GM12878 (cell line): Measurements from ENCODE around the gene EMC6. TPM values are rescaled to one million over a fixed set of nuclear protein-coding genes. Genes with fewer than 3 reads are reported as not detected.

Experiments
- ATAC-seq: fragments of 200-7000 bp; cut with Tn5 transposase; 3 replicates; pipeline ENCODE4 v1.9.1; 2020; ENCODE audit warnings: mild to moderate bottlenecking, moderate library complexity
- BruUV-seq: library from RNA; stranded (reverse); fragments of 400-500 nt; replicated peaks from 2 replicates; lab custom pipeline; 2021; lab: Mats Ljungman, UMichigan
- CTCF ChIA-PET: fragments of 300-600 bp; sonication (Branson Sonifier 250); formaldehyde crosslinking; extraction: SDS; loops from one replicate; lab custom pipeline; 2021; ENCODE audit warnings: inconsistent platforms; lab: Yijun Ruan, JAX
- POLR2A ChIA-PET: fragments of 350-600 bp; formaldehyde crosslinking; extraction: SDS; loops from one replicate; lab custom pipeline; 2021; ENCODE audit warnings: inconsistent platforms; lab: Charles Lee
- RAD21 ChIA-PET: fragments of 300-600 bp; sonication (Branson Sonifier 250); formaldehyde crosslinking; loops from one replicate; lab custom pipeline; 2023; ENCODE audit warnings: antibody characterized with exemption; ENCODE audit not compliant: unreplicated experiment; lab: Charles Lee
- SMC1A ChIA-PET: fragments of 300-600 bp; sonication (Branson Sonifier 250); formaldehyde crosslinking; loops from one replicate; lab custom pipeline; 2023; ENCODE audit not compliant: unreplicated experiment, uncharacterized antibody; lab: Charles Lee
- DNase-seq: peaks from one replicate; pipeline ENCODE4 v3.0.0-alpha.2; 2011; ENCODE audit warnings: low read depth, low spot score
- FAIRE-seq: peaks from 3 replicates; lab custom pipeline; 2011; peaks lifted over from hg19 to GRCh38; lab: Jason Lieb, UNC
- H2AFZ ChIP-seq: 2 replicates; pipeline ENCODE4 v1.6.0; 2011; ENCODE audit warnings: low read depth, low read length, control low read depth; ENCODE audit not compliant: control insufficient read depth
- H3K27ac ChIP-seq: 2 replicates; pipeline ENCODE4 v1.5.1; 2011; ENCODE audit warnings: control low read depth; ENCODE audit not compliant: control insufficient read depth, insufficient read depth
- H3K27me3 ChIP-seq, 2 experiments: replicated peaks in 1 of 2; 2 replicates each; pipeline versions ENCODE4 v1.6.0 to v1.6.1; 2011; ENCODE audit warnings: low read length in 1 of 2; ENCODE audit not compliant: control insufficient read depth in 2 of 2, insufficient read depth in 2 of 2
- H3K36me3 ChIP-seq, 2 experiments: 2 replicates each; pipeline ENCODE4 v1.5.1; 2011; ENCODE audit warnings: low read length in 1 of 2; ENCODE audit not compliant: control insufficient read depth in 2 of 2, insufficient read depth in 2 of 2
- H3K4me1 ChIP-seq: 2 replicates; pipeline ENCODE4 v1.6.1; 2011; ENCODE audit warnings: mild to moderate bottlenecking, low read length, moderate library complexity, mixed read lengths; ENCODE audit not compliant: control insufficient read depth, insufficient read depth
- H3K4me2 ChIP-seq: 2 replicates; pipeline ENCODE4 v1.6.0; 2011; ENCODE audit warnings: control low read depth; ENCODE audit not compliant: control insufficient read depth, insufficient read depth
- H3K4me3 ChIP-seq: fragments of 200-600 bp; sonication (generic); 2 replicates; pipeline ENCODE4 v1.5.1; 2016
- H3K79me2 ChIP-seq: 2 replicates; pipeline ENCODE4 v1.6.0; 2011; ENCODE audit warnings: low read length; ENCODE audit not compliant: control insufficient read depth, insufficient read depth
- H3K9ac ChIP-seq: 2 replicates; pipeline ENCODE4 v1.8.0; 2011; ENCODE audit warnings: low read length, control low read depth, mixed read lengths; ENCODE audit not compliant: control insufficient read depth, insufficient read depth
- H3K9me3 ChIP-seq: replicated peaks from 3 replicates; pipeline ENCODE4 v1.5.1; 2011; ENCODE audit warnings: mild to moderate bottlenecking, low read length; ENCODE audit not compliant: control insufficient read depth, insufficient read depth
- H4K20me1 ChIP-seq: 2 replicates; pipeline ENCODE4 v1.6.0; 2011; ENCODE audit not compliant: control insufficient read depth, insufficient read depth
- DPF2 ChIP-seq: fragments of 450-650 bp; IDR thresholded peaks from 2 replicates; pipeline ENCODE4 v1.6.1; 2017; ENCODE audit warnings: mild to moderate bottlenecking
- FOXK2 ChIP-seq: fragments of 450-650 bp; IDR thresholded peaks from 2 replicates; pipeline ENCODE4 v1.6.1; 2017; ENCODE audit warnings: mild to moderate bottlenecking, moderate library complexity
- HDAC6 ChIP-seq: fragments of 200-600 bp; sonication (generic); IDR thresholded peaks from one replicate; pipeline ENCODE4 v1.8.0; 2017; ENCODE audit warnings: antibody characterized with exemption; ENCODE audit not compliant: unreplicated experiment
- IKZF2 ChIP-seq, 2 experiments: fragments of 450-650 bp; IDR thresholded peaks; 2 replicates each; pipeline ENCODE4 v1.6.1; 2017; ENCODE audit warnings: mild to moderate bottlenecking in 2 of 2, moderate library complexity in 2 of 2
- MTA2 ChIP-seq: fragments of 450-650 bp; IDR thresholded peaks from 2 replicates; pipeline ENCODE4 v1.6.1; 2016; ENCODE audit warnings: low read depth, mild to moderate bottlenecking, moderate library complexity
- MXI1 ChIP-seq: fragments of 150-350 bp; IDR thresholded peaks from 2 replicates; pipeline ENCODE4 v1.6.1; 2011; ENCODE audit warnings: low read depth, mild to moderate bottlenecking, inconsistent platforms, low read length, improper control_type of control experiment
- NRF1 ChIP-seq: conservative IDR thresholded peaks from 2 replicates; pipeline ENCODE4 v1.6.1; 2011; ENCODE audit warnings: mild to moderate bottlenecking, low read depth, low read length, improper control_type of control experiment
- SPI1 ChIP-seq: IDR thresholded peaks from 2 replicates; pipeline ENCODE4 v1.6.1; 2011; ENCODE audit warnings: low read depth, mild to moderate bottlenecking, low read length, moderate library complexity, borderline replicate concordance; ENCODE audit not compliant: insufficient read depth
- ZNF217 ChIP-seq: fragments of 450-650 bp; IDR thresholded peaks from 2 replicates; pipeline ENCODE4 v1.6.1; 2017; ENCODE audit warnings: antibody characterized with exemption, mild to moderate bottlenecking
- WGBS: methylation state at CpG from one replicate; pipeline ENCODE4 v1.1.6; 2016; ENCODE audit warnings: low lambda C conversion rate; ENCODE audit not compliant: insufficient replicate concordance, insufficient coverage; ENCODE audit errors: missing lambda C conversion rate; 5-methylcytosine and 5-hydroxymethylcytosine counted together
- in situ Hi-C: fragments of 300-500 bp; cut with MboI; formaldehyde crosslinking; loops from 9 replicates; pipeline ENCODE4 v1.14.3; 2018; ENCODE audit warnings: mixed read lengths
- intact Hi-C: fragments of 100-400 bp; cut with micrococcal nuclease; formaldehyde crosslinking; loops from one replicate; pipeline ENCODE4 v1.14.2; 2022; ENCODE audit not compliant: unreplicated experiment
- polyA plus RNA-seq, 11 experiments: library from polyadenylated mRNA; depleted of rRNA in 4 of 11; unstranded in 6 of 11; stranded (reverse) in 5 of 11; fragments of >200 nt; fragmentation: Nextera tagmentation in 4 of 11; fragmentation: Illumina TruSeq in 1 of 11; extraction: Ambion mirVana in 4 of 11; extraction: Trizol in 1 of 11; gene quantifications; 1 replicate in 1 of 11; 2 replicates in 10 of 11; pipeline versions ENCODE4 v1.2.1 to v1.2.3, GENCODE V29; 2011 to 2016; ENCODE audit warnings: inconsistent platforms in 2 of 11, missing spikeins in 2 of 11, low read depth in 1 of 11
- total RNA-seq, 4 experiments: library from RNA; depleted of rRNA in 3 of 4; stranded (reverse); fragments of >200 nt in 3 of 4; fragmentation: Illumina TruSeq in 1 of 4; extraction: Trizol in 1 of 4; gene quantifications; 2 replicates each; pipeline versions ENCODE4 v1.2.1 to v1.2.3, GENCODE V29; 2013 to 2021

Gene EMC6
- total and polyA plus RNA-seq, 10 of the 15 experiments (the other 5 are each of a cell fraction or from before 2014, with no cell fraction given), result 5.1 to 172 (median 35.9) TPM

DNA sequence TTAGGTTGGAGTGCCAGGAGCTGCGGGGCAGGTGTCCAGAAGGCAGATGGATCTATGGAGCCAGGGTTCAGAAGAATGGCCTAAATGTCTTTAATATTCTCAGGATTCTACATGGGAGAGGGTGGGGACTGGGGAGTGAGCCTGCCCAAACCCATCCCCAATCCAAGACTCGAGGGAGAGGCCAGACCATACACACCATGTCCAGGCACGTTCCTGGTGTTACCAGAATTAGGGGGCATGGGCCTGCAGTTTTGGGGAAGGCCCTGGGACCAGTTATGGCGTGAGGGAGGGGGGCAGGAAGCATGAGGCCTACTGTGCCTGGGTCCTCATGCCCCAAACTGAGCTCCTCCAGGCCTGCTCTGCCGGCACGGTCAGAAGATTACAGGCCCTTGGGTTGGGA lies 2.1 kb upstream of the EMC6 start:
- no peaks in the 10 kb centered on the region for H3K36me3 ChIP-seq
- POLR2A ChIA-PET, result interaction anchor here (2.1 kb wide), 1 partner anchor 30 kb away, joined by 11 read pairs; the partner anchor contains the start of genes CTNS and SHPK
- DNase-seq (no peak), ATAC-seq (no peak), FAIRE-seq (no peak)
- 83% methylated on average over 6 of the region's 6 CpGs for WGBS
- intact Hi-C loops, result loop anchor here (10.0 kb wide), 1 partner anchor 112 kb away; the partner anchor contains the start of gene TRPV3
- SMC1A ChIA-PET, result interaction anchor here (1.2 kb wide), 1 partner anchor 16 kb away, joined by 4 read pairs; no protein-coding TSS in a partner anchor
- H3K79me2 ChIP-seq, result peaks cover 20% of the 10 kb centered on the region
- no peak overlapping the region for H3K4me3 ChIP-seq
- H3K9ac ChIP-seq, result no peak overlapping the region
- H4K20me1 ChIP-seq, result no peaks in the 10 kb centered on the region
- TF ChIP-seq FOXK2, result no peak
- TF ChIP-seq NRF1, result no peak
- TF ChIP-seq ZNF217, result no peak
- no peak for TF ChIP-seq MTA2
- no peak overlapping the region for H2AFZ ChIP-seq
- RAD21 ChIA-PET, result no interaction called here
- no peak overlapping the region for H3K4me2 ChIP-seq
- peaks cover 8% of the 10 kb centered on the region for H3K4me1 ChIP-seq
- no TSS peak for BruUV-seq
- CTCF ChIA-PET, result interaction anchor here (0.9 kb wide), 1 partner anchor 26 kb away, joined by 5 read pairs; no protein-coding TSS in a partner anchor
- in situ Hi-C loops, result no loop called here
- H3K27me3 ChIP-seq, result no peaks in the 10 kb centered on the region
- no peak overlapping the region for H3K27ac ChIP-seq
- no peaks in the 10 kb centered on the region for H3K9me3 ChIP-seq

DNA sequence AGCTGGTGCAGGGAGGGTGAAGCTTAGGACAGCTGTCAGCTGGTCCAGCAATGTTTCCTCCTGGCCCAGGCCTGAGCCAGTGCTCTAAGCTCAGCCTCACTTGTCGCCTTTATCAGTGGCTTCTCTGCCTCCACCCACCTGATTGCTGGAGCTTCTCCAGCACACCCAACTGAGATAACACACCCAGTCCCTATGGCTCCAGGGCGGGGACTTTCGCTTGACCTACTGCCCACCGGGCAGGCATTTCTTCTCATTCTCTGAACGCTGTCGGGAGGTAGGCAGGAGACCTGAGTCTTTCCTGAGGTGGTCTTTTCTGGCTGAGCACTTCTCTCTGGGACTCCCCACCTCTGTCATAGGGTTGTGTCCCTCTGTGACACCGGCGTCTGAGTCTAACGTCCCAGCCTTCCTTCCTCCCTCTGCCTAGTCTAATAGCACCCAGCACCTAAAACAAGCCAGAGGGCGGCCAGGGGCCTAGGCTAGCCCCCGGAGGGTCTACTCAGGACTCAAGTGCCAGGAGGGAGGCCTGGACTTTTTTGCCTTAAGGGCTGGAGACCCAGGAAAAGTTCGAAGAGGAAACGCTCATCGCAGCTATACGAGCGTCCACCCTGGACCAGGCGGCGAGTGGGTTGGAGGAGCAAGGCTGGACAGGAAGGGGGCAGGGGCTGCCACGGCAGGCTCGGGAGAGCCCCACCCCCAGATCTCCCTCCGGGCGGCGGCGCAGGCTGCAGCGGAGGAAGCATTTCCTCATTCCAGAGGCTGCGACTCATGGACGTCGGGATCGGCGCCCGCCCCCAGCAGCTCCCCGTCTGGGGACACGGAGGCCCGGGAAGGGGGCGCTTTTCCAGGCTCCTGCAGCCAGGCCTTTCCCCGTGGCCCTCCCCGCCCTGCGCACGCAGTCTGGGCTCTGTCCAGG lies 990 bp upstream of the EMC6 start:
- peaks cover 20% of the 10 kb centered on the region for H3K79me2 ChIP-seq
- ATAC-seq (peak; percentile 14), DNase-seq (no peak), FAIRE-seq (no peak)
- no peaks in the 10 kb centered on the region for H3K27me3 ChIP-seq
- intact Hi-C loops (loop anchor here (10.0 kb wide), 1 partner anchor 113 kb away; the partner anchor contains the start of gene TRPV3), in situ Hi-C loops (no loop called here)
- ChIA-PET SMC1A (interaction anchor here (1.2 kb wide), 1 partner anchor 17 kb away, joined by 4 read pairs; no protein-coding TSS in a partner anchor), CTCF (interaction anchor here (0.7 kb wide), 1 partner anchor 16 kb away, joined by 3 read pairs; no protein-coding TSS in a partner anchor), POLR2A (interaction anchor here (0.6 to 2.1 kb wide), 3 partner anchors 31 to 66 kb away, joined by 3 to 11 read pairs (median 3); partner anchors contain the start of genes CTNS and SHPK), RAD21 (interaction anchor here (0.6 to 0.7 kb wide), 2 partner anchors 28 to 91 kb away, joined by 3 read pairs; no protein-coding TSS in a partner anchor)
- H3K4me3 ChIP-seq, result peak overlapping the region; percentile 72
- H2AFZ ChIP-seq, result peak overlapping the region; percentile 67
- peaks cover 8% of the 10 kb centered on the region for H3K4me1 ChIP-seq
- TF ChIP-seq IKZF2 (IDR thresholded peaks at IDR 0.05), result peak in 1 of 2 experiments; percentile 12; a peak in 1 of 4 replicates
- peak; percentile 32; the same call in 1 of the 2 replicates for TF ChIP-seq SPI1
- no peak for TF ChIP-seq MXI1
- 0 out of 2 replicates have a peak, but pooled peaks have one; percentile 33 for TF ChIP-seq DPF2
- TF ChIP-seq HDAC6, result peak; percentile 1
- peak overlapping the region; percentile 25; the same call in 1 of the 2 replicates for H3K27ac ChIP-seq
- 12% methylated on average over 37 of the region's 39 CpGs for WGBS
- H3K36me3 ChIP-seq, result no peaks in the 10 kb centered on the region
- H3K9me3 ChIP-seq, result no peaks in the 10 kb centered on the region
- H4K20me1 ChIP-seq, result no peaks in the 10 kb centered on the region
- H3K9ac ChIP-seq, result peak overlapping the region; percentile 72
- peak overlapping the region; percentile 99 for H3K4me2 ChIP-seq
- BruUV-seq, result no TSS peak
